RPMI7951 (cell line): ENCODE measurements around the gene UCHL5. TPM values are rescaled to one million over a fixed set of nuclear protein-coding genes. Genes with fewer than 3 reads are reported as not detected.
"Not testable (repeated sequence)": the region's sequence is repeated elsewhere in the genome, so short reads cannot be mapped to it uniquely, and the experiment has no call there.

Experiments used
- DNase-seq: peaks from one replicate; pipeline ENCODE4 v3.0.0-alpha.2; 2012; ENCODE audit warnings: low read depth
- total RNA-seq: library from RNA; depleted of rRNA; stranded (reverse); fragments of >200 nt; shearing (Covaris generic); gene quantifications from 2 replicates; pipeline ENCODE4 v1.2.3, GENCODE V29; 2014

UCHL5 gene
- total RNA-seq, 1 experiment from 2014 or later: 30.9 TPM

GRCh38 chr1:193013005-193013404 is 46.2 kb downstream of the UCHL5 start:
- no peak for DNase-seq

- no peak for DNase-seq
Measured at GRCh38 chr1:193011406-193011805, 47.8 kb downstream of the UCHL5 start.

GRCh38 chr1:193009501-193009900 is 49.7 kb downstream of the UCHL5 start:
- DNase-seq: no peak

DNA sequence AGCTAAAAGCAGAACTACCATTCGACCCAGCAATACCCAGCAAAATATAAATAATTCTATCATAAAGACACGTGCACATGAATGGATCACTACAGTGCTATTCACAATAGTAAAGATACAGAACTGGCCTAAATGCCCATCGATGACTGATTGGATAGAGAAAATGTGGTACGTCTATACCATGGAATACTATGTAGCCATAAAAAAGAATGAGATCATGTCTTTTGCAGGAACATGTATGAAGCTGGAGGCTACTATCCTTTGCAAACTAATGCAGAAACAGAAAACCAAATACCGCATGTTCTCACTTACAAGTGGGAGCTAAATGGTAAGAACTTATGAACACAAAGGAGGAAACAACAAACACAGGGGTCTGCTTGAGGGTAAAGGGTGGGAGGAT is 53.4 kb downstream of the UCHL5 start:
- DNase-seq: no peak

GRCh38 chr1:192998536-192998935 is 60.6 kb downstream of the UCHL5 start:
- no peak for DNase-seq

DNA sequence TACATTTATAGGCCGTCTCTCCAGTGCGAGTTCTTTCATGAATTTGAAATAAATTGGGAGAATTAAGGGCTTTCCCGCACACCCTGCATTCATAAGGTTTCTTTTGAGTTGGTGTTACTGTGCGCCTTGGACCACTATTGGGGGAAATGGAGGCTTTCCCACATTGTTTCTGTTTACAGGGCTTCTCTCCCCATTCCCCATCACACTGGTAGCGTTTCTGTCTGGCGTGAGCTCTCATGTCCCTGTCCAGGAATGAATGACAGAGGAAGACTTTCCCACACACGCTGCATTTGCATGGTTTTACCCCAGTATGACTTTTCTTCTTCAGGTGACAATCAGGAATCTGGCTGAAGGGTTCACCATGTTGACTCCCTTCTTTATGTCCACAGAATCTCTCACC is 65.0 kb downstream of the UCHL5 start:
- no peak for DNase-seq

- peak; percentile 30 for DNase-seq
Measured at GRCh38 chr1:192993426-192994085, 65.6 kb downstream of the UCHL5 start.

GRCh38 chr1:192986748-192987334 is 72.3 kb downstream of the UCHL5 start:
- not testable (repeated sequence) for DNase-seq

GRCh38 chr1:192986110-192986747 is 72.9 kb downstream of the UCHL5 start:
- DNase-seq: no peak

DNA sequence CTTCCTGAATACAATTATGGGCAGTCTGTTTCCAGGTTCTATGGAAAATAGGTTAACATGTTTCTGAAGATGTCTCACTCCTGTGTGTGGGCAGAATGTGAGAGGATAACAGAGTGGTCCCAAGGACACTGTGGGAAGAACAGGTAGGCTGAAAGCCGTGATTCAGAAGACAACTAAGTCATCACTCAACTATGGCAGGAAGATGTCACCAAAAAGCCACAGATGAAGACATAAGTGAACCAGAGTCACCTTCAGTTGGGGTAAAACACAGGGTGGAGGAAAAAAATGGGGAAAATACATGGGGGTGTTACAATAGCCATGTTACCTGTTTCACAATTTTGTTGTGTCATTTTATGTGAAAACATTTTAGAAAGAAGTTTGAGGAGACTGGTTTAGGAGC is 75.1 kb downstream of the UCHL5 start:
- no peak for DNase-seq

DNA sequence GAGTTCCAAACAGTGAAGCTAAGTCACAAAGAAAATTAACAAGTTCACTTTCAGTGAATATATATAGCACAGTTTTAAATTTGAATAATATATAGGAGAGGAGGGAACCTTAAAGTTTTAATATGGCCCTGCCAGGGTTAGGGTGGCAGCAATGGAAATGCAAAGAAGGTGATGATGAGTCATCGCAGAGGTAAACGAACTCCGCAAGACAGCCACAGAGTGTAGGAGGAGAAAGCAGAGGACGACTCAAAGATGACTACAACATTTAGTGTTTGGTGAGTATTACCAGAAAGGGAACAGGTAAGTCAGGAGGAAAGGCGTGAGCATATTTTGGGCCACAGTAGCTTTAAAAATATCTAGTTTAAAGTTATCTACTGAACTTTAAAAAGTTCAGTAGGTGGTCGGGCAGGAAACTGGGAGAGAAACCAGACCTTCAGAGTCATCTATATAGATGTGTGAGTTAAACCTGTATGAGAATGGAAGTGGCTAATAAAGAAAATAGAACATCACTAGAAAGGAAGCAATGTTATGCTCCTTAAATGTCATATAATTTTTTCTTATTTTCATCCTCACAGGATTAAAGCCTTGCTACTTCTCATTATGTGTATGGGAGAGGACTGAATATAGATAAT is 75.7 kb downstream of the UCHL5 start:
- DNase-seq: no peak

DNA sequence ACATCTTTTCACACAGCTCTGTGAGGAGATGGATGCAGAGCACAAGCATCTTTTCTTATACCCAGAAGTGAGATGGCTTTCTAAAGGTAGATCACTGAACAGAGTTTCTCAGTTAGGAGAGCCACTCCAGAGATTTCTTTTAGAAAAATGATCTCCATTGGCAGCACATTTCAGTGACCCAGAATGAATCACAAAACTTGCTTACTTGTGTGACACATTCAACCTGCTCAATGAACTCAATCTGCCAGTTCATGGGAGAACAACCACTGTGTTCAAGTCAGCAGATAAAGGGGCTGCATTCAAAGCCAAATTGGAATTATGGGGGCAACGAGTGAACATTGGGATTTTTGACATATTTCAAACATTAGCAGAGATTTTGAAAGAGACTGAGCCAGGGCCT is 78.3 kb downstream of the UCHL5 start:
- no peak for DNase-seq

GRCh38 chr1:192980334-192980733 is 78.8 kb downstream of the UCHL5 start:
- not testable (repeated sequence) for DNase-seq

DNA sequence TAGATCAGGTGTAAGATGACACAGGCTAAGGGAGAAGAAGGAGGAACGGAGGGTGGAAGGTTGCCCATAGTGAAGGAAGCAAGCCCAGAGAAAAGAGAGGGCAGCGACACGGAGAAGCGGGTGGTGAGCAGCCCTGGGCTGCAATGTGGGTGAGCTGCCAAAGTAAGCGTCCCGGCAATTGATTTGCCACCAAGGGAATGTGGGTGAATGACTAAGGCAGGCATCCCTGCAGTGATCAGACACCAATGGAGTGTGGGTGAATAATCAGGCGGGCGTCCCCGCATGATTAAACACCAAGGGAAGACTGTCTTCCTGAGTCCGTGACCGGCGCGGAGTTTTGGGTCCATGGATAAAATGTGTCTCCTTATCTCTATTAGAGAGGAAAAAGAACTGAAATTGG is 79.6 kb downstream of the UCHL5 start:
- DNase-seq: no peak

- no peak for DNase-seq
Measured at GRCh38 chr1:192978195-192978710, 80.9 kb downstream of the UCHL5 start.

DNA sequence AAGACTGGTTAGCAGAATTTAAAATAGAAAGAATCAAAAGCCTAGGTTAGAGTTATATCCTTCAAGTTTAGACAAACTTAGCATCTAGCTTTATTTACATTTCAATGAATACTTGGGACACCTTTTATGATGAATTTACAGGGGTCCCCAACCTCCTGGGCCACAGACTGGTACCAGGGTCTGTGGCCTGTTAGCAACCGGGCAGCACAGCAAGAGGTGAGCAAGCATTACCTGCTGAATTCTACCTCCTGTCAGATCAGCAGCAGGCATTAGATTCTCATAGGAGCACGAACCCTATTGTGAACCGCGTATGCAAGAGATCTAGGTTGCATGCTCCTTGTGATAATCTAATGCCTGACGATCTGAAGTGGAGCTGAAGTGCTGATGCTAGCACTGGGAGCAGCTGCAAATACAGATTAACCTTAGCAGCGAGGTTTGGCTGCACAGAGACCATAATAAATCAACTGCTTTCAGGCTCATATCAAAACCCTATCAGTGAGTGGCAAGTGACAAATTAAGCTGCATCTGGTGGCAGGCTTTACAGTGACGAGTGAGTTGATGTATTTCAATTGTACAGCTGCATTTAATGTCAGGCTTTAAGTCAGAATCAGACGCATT is 82.0 kb downstream of the UCHL5 start:
- DNase-seq: no peak

- DNase-seq: no peak
Measured at GRCh38 chr1:192976576-192976975, 82.6 kb downstream of the UCHL5 start.

- peak; percentile 15 for DNase-seq
Measured at GRCh38 chr1:192974701-192975100, 84.5 kb downstream of the UCHL5 start.

DNA sequence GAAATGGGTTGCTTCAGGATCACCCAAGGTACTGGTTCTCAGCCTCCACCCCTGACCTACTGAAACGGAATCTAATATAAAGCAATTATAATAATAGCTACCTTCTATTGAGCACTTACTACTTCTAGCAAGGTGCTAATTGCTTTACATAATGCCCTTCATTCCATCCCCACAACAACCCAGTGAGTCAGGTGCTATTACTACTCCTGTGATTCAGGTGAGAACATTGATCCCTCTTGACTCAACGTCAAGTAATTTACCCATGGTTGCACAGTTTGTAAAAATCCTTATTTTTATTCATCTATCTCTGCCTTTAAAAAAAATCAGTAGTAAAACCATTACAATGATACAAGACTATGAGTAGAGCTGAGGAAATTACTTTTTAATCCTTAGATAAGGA is 85.2 kb downstream of the UCHL5 start:
- no peak for DNase-seq

DNA sequence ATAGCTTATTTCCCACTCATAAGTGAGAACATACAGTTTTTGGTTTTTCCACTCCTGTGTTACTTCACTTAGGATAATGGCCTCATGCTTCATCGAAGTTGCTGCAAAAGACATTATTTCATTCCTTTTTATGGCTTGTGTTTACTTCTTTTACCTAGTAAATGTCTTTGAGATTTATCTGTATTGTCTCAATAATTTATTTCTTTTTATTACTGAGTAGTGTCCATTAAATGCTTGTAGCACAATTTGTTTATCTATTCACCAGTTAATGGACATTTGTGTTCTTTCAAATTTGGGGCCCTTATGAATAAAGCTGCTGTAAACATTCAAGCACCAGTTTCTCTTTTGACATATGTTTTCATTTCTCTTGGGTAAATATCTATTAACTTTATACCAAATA is 86.0 kb downstream of the UCHL5 start:
- DNase-seq: no peak

DNA sequence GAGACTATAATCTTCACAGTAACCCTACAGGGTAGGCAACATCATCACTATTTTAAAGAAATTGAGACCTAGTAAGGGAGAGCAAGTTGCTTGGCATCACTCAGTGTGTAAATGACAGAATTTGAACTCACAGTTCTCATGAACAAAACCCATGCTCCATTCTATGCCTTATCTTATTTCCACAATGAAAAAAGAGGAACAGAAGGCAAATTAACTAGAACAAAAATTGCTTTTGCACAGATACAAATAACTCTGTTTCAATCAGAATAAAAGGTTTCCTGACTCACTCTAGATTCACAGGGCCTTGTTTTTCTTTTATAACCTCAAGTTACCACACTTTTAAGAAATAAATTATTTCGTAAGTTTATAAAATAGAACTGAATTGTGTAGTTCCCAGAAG is 90.1 kb downstream of the UCHL5 start:
- DNase-seq: no peak

DNA sequence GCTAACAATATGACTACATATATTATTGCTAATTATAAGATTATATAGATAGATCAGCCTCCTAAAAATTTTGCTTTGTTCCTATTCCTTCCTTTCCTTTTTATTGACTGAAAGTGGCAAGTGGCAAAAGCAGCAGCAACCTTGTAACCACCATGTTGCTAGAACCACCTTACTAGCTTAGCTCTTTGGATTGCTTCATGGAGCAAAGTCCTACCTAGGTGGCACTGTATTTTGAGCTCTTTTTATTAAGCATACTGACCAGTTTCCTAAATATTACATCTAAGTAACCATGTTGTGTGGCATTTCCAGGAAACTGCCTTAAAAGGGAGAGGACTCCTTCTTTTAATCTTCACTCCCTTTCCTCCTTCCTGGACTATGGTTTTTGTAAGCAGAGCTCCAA is 90.8 kb downstream of the UCHL5 start:
- DNase-seq: no peak
